HG03354 (cell line): ENCODE measurements around the gene ABCA12.
"Not testable (repeated sequence)": the region's sequence is repeated elsewhere in the genome, so short reads cannot be mapped to it uniquely, and the experiment has no call there.

Experiments
- ATAC-seq: cut with Tn5 transposase; IDR thresholded peaks from one replicate; pipeline ENCODE4 v1.9.1; 2021; ENCODE audit warnings: mild to moderate bottlenecking; ENCODE audit not compliant: unreplicated experiment, poor library complexity, severe bottlenecking

ABCA12 gene

GRCh38 chr2:215138479-215138878 is at the start of gene ABCA12:
Gene ABCA12, minus strand, starts transcription at chr2:215138626. Its CDS starts 418 bp downstream, at chr2:215138208.
- no peak for ATAC-seq

- no peak for ATAC-seq
Measured at GRCh38 chr2:215188078-215188477, 49.7 kb upstream of the ABCA12 start.

GRCh38 chr2:215186021-215186420 is 47.6 kb upstream of the ABCA12 start:
- ATAC-seq, result no peak

GRCh38 chr2:215178121-215178520 is 39.7 kb upstream of the ABCA12 start:
- no peak for ATAC-seq

GRCh38 chr2:215171796-215172195 is 33.4 kb upstream of the ABCA12 start:
- ATAC-seq, result no peak

- peak; percentile 92 for ATAC-seq
Measured at GRCh38 chr2:215171151-215171550, 32.7 kb upstream of the ABCA12 start.

- ATAC-seq, result not testable (repeated sequence)
Measured at GRCh38 chr2:215166505-215166904, 28.1 kb upstream of the ABCA12 start.

- ATAC-seq, result not testable (repeated sequence)
Measured at GRCh38 chr2:215163319-215163718, 24.9 kb upstream of the ABCA12 start.

- ATAC-seq, result no peak
Measured at GRCh38 chr2:215161301-215161829, 22.9 kb upstream of the ABCA12 start.

GRCh38 chr2:215160081-215160480 is 21.7 kb upstream of the ABCA12 start:
- ATAC-seq, result no peak

GRCh38 chr2:215156453-215156852 is 18.0 kb upstream of the ABCA12 start:
- ATAC-seq, result no peak

GRCh38 chr2:215149894-215150293 is 11.5 kb upstream of the ABCA12 start:
- no peak for ATAC-seq

- ATAC-seq, result no peak
Measured at GRCh38 chr2:215149486-215149885, 11.1 kb upstream of the ABCA12 start.

GRCh38 chr2:215149060-215149459 is 10.6 kb upstream of the ABCA12 start:
- ATAC-seq, result no peak

- ATAC-seq, result no peak
Measured at GRCh38 chr2:215145611-215146010, 7.2 kb upstream of the ABCA12 start.

GRCh38 chr2:215144106-215144875 is 5.9 kb upstream of the ABCA12 start:
- no peak for ATAC-seq

- ATAC-seq, result no peak
Measured at GRCh38 chr2:215143458-215143857, 5.0 kb upstream of the ABCA12 start.

GRCh38 chr2:215141706-215142105 is 3.3 kb upstream of the ABCA12 start:
- no peak for ATAC-seq

GRCh38 chr2:215140166-215140707 is 1.8 kb upstream of the ABCA12 start:
- ATAC-seq, result no peak

GRCh38 chr2:215137741-215138340 is 585 bp downstream of the ABCA12 start:
- peak; percentile 38 for ATAC-seq

- ATAC-seq, result no peak
Measured at GRCh38 chr2:215137329-215137686, 1.1 kb downstream of the ABCA12 start.
